ENCODE measurements around the gene BAZ1B.

GRCh38 chr7:73424489-73424885 is 97.6 kb downstream of the BAZ1B start:
- TF ChIP-seq MLX (CRISPR knock-in tag; conservative IDR thresholded peaks at IDR 0.05), result no peak
- TF ChIP-seq MTA3 (IDR thresholded peaks at IDR 0.05; ENCODE audit: borderline replicate concordance), result no peak
- TF ChIP-seq ZHX1 (conservative IDR thresholded peaks at IDR 0.05; ENCODE audit: low read length), result no peak
